ENCODE data around the gene PAX2.

PAX2 gene

GRCh38 chr10:100761191-100761590 is 15.8 kb downstream of the PAX2 start:
- Histone ChIP-seq H3K36me3 (ENCODE audit: control insufficient read depth in 2 of 2, insufficient read depth in 2 of 2, low read length in 2 of 2) (no peaks in the 10 kb centered on the region), H3K9ac (ENCODE audit: low read length in 2 of 2) (no peak overlapping the region), H3K4me1 (ENCODE audit: control insufficient read depth, insufficient read depth, low read length) (no peaks in the 10 kb centered on the region), H3K9me3 (ENCODE audit: control insufficient read depth in 2 of 2, low read length in 2 of 2) (no peaks in the 10 kb centered on the region), H3K27ac (ENCODE audit: low read length) (no peak overlapping the region), H3K4me3 (ENCODE audit: low read length in 2 of 2) (no peak overlapping the region), H3K27me3 (ENCODE audit: control insufficient read depth in 1 of 2, insufficient read depth in 2 of 2, low read length in 2 of 2) (peaks cover 38 to 40% of the 10 kb centered on the region in 2 donors)

GRCh38 chr10:100763043-100763747 is 17.8 kb downstream of the PAX2 start:
- peaks cover 34 to 38% of the 10 kb centered on the region in 2 donors for H3K27me3 ChIP-seq (ENCODE audit: control insufficient read depth in 1 of 2, insufficient read depth in 2 of 2, low read length in 2 of 2)
- H3K9me3 ChIP-seq (ENCODE audit: control insufficient read depth in 2 of 2, low read length in 2 of 2), result no peaks in the 10 kb centered on the region
- H3K4me3 ChIP-seq (ENCODE audit: low read length in 2 of 2), result no peak overlapping the region
- H3K27ac ChIP-seq (ENCODE audit: low read length), result no peak overlapping the region
- no peaks in the 10 kb centered on the region for H3K4me1 ChIP-seq (ENCODE audit: control insufficient read depth, insufficient read depth, low read length)
- no peaks in the 10 kb centered on the region for H3K36me3 ChIP-seq (ENCODE audit: control insufficient read depth in 2 of 2, insufficient read depth in 2 of 2, low read length in 2 of 2)
- H3K9ac ChIP-seq (ENCODE audit: low read length in 2 of 2), result no peak overlapping the region

- no peak overlapping the region for H3K4me3 ChIP-seq (ENCODE audit: low read length in 2 of 2)
- no peak overlapping the region for H3K27ac ChIP-seq (ENCODE audit: low read length)
- no peaks in the 10 kb centered on the region for H3K36me3 ChIP-seq (ENCODE audit: control insufficient read depth in 2 of 2, insufficient read depth in 2 of 2, low read length in 2 of 2)
- H3K9me3 ChIP-seq (ENCODE audit: control insufficient read depth in 2 of 2, low read length in 2 of 2), result no peaks in the 10 kb centered on the region
- H3K4me1 ChIP-seq (ENCODE audit: control insufficient read depth, insufficient read depth, low read length), result no peaks in the 10 kb centered on the region
- H3K9ac ChIP-seq (ENCODE audit: low read length in 2 of 2), result no peak overlapping the region
- peaks cover 16 to 21% of the 10 kb centered on the region in 2 donors for H3K27me3 ChIP-seq (ENCODE audit: control insufficient read depth in 1 of 2, insufficient read depth in 2 of 2, low read length in 2 of 2)
These were observed 21.5 kb downstream of the PAX2 start for GRCh38 chr10:100766693-100767421.

- Histone ChIP-seq H3K27me3 (ENCODE audit: control insufficient read depth in 1 of 2, insufficient read depth in 2 of 2, low read length in 2 of 2) (peaks cover 14 to 21% of the 10 kb centered on the region in 2 donors), H3K4me3 (ENCODE audit: low read length in 2 of 2) (no peak overlapping the region), H3K4me1 (ENCODE audit: control insufficient read depth, insufficient read depth, low read length) (no peaks in the 10 kb centered on the region), H3K9ac (ENCODE audit: low read length in 2 of 2) (no peak overlapping the region), H3K36me3 (ENCODE audit: control insufficient read depth in 2 of 2, insufficient read depth in 2 of 2, low read length in 2 of 2) (no peaks in the 10 kb centered on the region), H3K9me3 (ENCODE audit: control insufficient read depth in 2 of 2, low read length in 2 of 2) (no peaks in the 10 kb centered on the region), H3K27ac (ENCODE audit: low read length) (no peak overlapping the region)
These were observed 22.0 kb downstream of the PAX2 start for GRCh38 chr10:100767422-100767775.

GRCh38 chr10:100769481-100769880 is 24.1 kb downstream of the PAX2 start:
- H3K27me3 ChIP-seq (ENCODE audit: control insufficient read depth in 1 of 2, insufficient read depth in 2 of 2, low read length in 2 of 2), result peaks cover 11 to 23% of the 10 kb centered on the region in 2 donors
- no peak overlapping the region for H3K4me3 ChIP-seq (ENCODE audit: low read length in 2 of 2)
- H3K36me3 ChIP-seq (ENCODE audit: control insufficient read depth in 2 of 2, insufficient read depth in 2 of 2, low read length in 2 of 2), result no peaks in the 10 kb centered on the region
- no peak overlapping the region for H3K27ac ChIP-seq (ENCODE audit: low read length)
- H3K4me1 ChIP-seq (ENCODE audit: control insufficient read depth, insufficient read depth, low read length), result no peaks in the 10 kb centered on the region
- no peaks in the 10 kb centered on the region for H3K9me3 ChIP-seq (ENCODE audit: control insufficient read depth in 2 of 2, low read length in 2 of 2)
- no peak overlapping the region for H3K9ac ChIP-seq (ENCODE audit: low read length in 2 of 2)

GRCh38 chr10:100773646-100774045 is 28.3 kb downstream of the PAX2 start:
- no peak overlapping the region for H3K9ac ChIP-seq (ENCODE audit: low read length in 2 of 2)
- peaks cover 9 to 12% of the 10 kb centered on the region in 2 donors for H3K27me3 ChIP-seq (ENCODE audit: control insufficient read depth in 1 of 2, insufficient read depth in 2 of 2, low read length in 2 of 2)
- no peaks in the 10 kb centered on the region for H3K36me3 ChIP-seq (ENCODE audit: control insufficient read depth in 2 of 2, insufficient read depth in 2 of 2, low read length in 2 of 2)
- no peak overlapping the region for H3K27ac ChIP-seq (ENCODE audit: low read length)
- no peaks in the 10 kb centered on the region for H3K4me1 ChIP-seq (ENCODE audit: control insufficient read depth, insufficient read depth, low read length)
- H3K9me3 ChIP-seq (ENCODE audit: control insufficient read depth in 2 of 2, low read length in 2 of 2), result no peaks in the 10 kb centered on the region
- H3K4me3 ChIP-seq (ENCODE audit: low read length in 2 of 2), result no peak overlapping the region

- Histone ChIP-seq H3K4me1 (ENCODE audit: control insufficient read depth, insufficient read depth, low read length) (no peaks in the 10 kb centered on the region), H3K27ac (ENCODE audit: low read length) (no peak overlapping the region), H3K9ac (ENCODE audit: low read length in 2 of 2) (no peak overlapping the region), H3K36me3 (ENCODE audit: control insufficient read depth in 2 of 2, insufficient read depth in 2 of 2, low read length in 2 of 2) (no peaks in the 10 kb centered on the region), H3K4me3 (ENCODE audit: low read length in 2 of 2) (no peak overlapping the region), H3K9me3 (ENCODE audit: control insufficient read depth in 2 of 2, low read length in 2 of 2) (peaks cover 0 to 3% of the 10 kb centered on the region in 2 donors), H3K27me3 (ENCODE audit: control insufficient read depth in 1 of 2, insufficient read depth in 2 of 2, low read length in 2 of 2) (peaks cover 9 to 16% of the 10 kb centered on the region in 2 donors)
These were observed 28.8 kb downstream of the PAX2 start for GRCh38 chr10:100774223-100774622.

GRCh38 chr10:100774876-100775275 is 29.5 kb downstream of the PAX2 start:
- Histone ChIP-seq H3K4me3 (ENCODE audit: low read length in 2 of 2) (no peak overlapping the region), H3K9ac (ENCODE audit: low read length in 2 of 2) (no peak overlapping the region), H3K4me1 (ENCODE audit: control insufficient read depth, insufficient read depth, low read length) (no peaks in the 10 kb centered on the region), H3K27me3 (ENCODE audit: control insufficient read depth in 1 of 2, insufficient read depth in 2 of 2, low read length in 2 of 2) (peaks cover 7 to 20% of the 10 kb centered on the region in 2 donors), H3K36me3 (ENCODE audit: control insufficient read depth in 2 of 2, insufficient read depth in 2 of 2, low read length in 2 of 2) (no peaks in the 10 kb centered on the region), H3K9me3 (ENCODE audit: control insufficient read depth in 2 of 2, low read length in 2 of 2) (peaks cover 0 to 3% of the 10 kb centered on the region in 2 donors), H3K27ac (ENCODE audit: low read length) (no peak overlapping the region)

GRCh38 chr10:100775386-100775785 is 30.0 kb downstream of the PAX2 start:
- H3K9ac ChIP-seq (ENCODE audit: low read length in 2 of 2), result no peak overlapping the region
- peaks cover 0 to 3% of the 10 kb centered on the region in 2 donors for H3K9me3 ChIP-seq (ENCODE audit: control insufficient read depth in 2 of 2, low read length in 2 of 2)
- H3K4me3 ChIP-seq (ENCODE audit: low read length in 2 of 2), result no peak overlapping the region
- H3K27me3 ChIP-seq (ENCODE audit: control insufficient read depth in 1 of 2, insufficient read depth in 2 of 2, low read length in 2 of 2), result peaks cover 3 to 20% of the 10 kb centered on the region in 2 donors
- no peaks in the 10 kb centered on the region for H3K36me3 ChIP-seq (ENCODE audit: control insufficient read depth in 2 of 2, insufficient read depth in 2 of 2, low read length in 2 of 2)
- H3K27ac ChIP-seq (ENCODE audit: low read length), result no peak overlapping the region
- H3K4me1 ChIP-seq (ENCODE audit: control insufficient read depth, insufficient read depth, low read length), result no peaks in the 10 kb centered on the region

- peaks cover 3 to 20% of the 10 kb centered on the region in 2 donors for H3K27me3 ChIP-seq (ENCODE audit: control insufficient read depth in 1 of 2, insufficient read depth in 2 of 2, low read length in 2 of 2)
- peaks cover 0 to 3% of the 10 kb centered on the region in 2 donors for H3K9me3 ChIP-seq (ENCODE audit: control insufficient read depth in 2 of 2, low read length in 2 of 2)
- no peaks in the 10 kb centered on the region for H3K36me3 ChIP-seq (ENCODE audit: control insufficient read depth in 2 of 2, insufficient read depth in 2 of 2, low read length in 2 of 2)
- no peak overlapping the region for H3K27ac ChIP-seq (ENCODE audit: low read length)
- no peaks in the 10 kb centered on the region for H3K4me1 ChIP-seq (ENCODE audit: control insufficient read depth, insufficient read depth, low read length)
- no peak overlapping the region for H3K4me3 ChIP-seq (ENCODE audit: low read length in 2 of 2)
- H3K9ac ChIP-seq (ENCODE audit: low read length in 2 of 2), result no peak overlapping the region
These were observed 30.5 kb downstream of the PAX2 start for GRCh38 chr10:100775871-100776270.

GRCh38 chr10:100776671-100777070 is 31.3 kb downstream of the PAX2 start:
- Histone ChIP-seq H3K36me3 (ENCODE audit: control insufficient read depth in 2 of 2, insufficient read depth in 2 of 2, low read length in 2 of 2) (no peaks in the 10 kb centered on the region), H3K9me3 (ENCODE audit: control insufficient read depth in 2 of 2, low read length in 2 of 2) (peaks cover 0 to 3% of the 10 kb centered on the region in 2 donors), H3K27ac (ENCODE audit: low read length) (no peak overlapping the region), H3K27me3 (ENCODE audit: control insufficient read depth in 1 of 2, insufficient read depth in 2 of 2, low read length in 2 of 2) (peaks cover 3 to 20% of the 10 kb centered on the region in 2 donors), H3K4me3 (ENCODE audit: low read length in 2 of 2) (no peak overlapping the region), H3K9ac (ENCODE audit: low read length in 2 of 2) (no peak overlapping the region), H3K4me1 (ENCODE audit: control insufficient read depth, insufficient read depth, low read length) (no peaks in the 10 kb centered on the region)

Data from stomach smooth muscle (tissue), 2 donors.